Esophagus muscularis mucosa (tissue), 4 donors: ENCODE data around the gene NTM.

Experiments used
- EP300 ChIP-seq: sonication (generic); formaldehyde crosslinking; IDR thresholded peaks from one replicate; pipeline ENCODE4 v1.6.1; 2017; ENCODE audit warnings: antibody characterized with exemption
- POLR2A ChIP-seq: fragments of 450-650 bp; IDR thresholded peaks from one replicate; pipeline ENCODE4 v1.6.1; 2017; ENCODE audit warnings: antibody characterized with exemption, moderate library complexity, mild to moderate bottlenecking, low read depth
- POLR2AphosphoS5 ChIP-seq, 2 donors: sonication (generic); formaldehyde crosslinking; IDR thresholded peaks; one replicate each; pipeline ENCODE4 v1.6.1; 2017; ENCODE audit warnings: antibody characterized with exemption in 2 of 2
- TF ChIP-seq, protein P1 (sequence below), 3 experiments: fragments of 200-600 bp in 2 of 3; fragments of 450-650 bp in 1 of 3; sonication (generic) in 2 of 3; IDR thresholded peaks; one replicate each; pipeline ENCODE4 v1.5.1; 2017 to 2019; ENCODE audit warnings: antibody characterized with exemption in 3 of 3, mild to moderate bottlenecking in 2 of 3, moderate library complexity in 1 of 3

DNA sequence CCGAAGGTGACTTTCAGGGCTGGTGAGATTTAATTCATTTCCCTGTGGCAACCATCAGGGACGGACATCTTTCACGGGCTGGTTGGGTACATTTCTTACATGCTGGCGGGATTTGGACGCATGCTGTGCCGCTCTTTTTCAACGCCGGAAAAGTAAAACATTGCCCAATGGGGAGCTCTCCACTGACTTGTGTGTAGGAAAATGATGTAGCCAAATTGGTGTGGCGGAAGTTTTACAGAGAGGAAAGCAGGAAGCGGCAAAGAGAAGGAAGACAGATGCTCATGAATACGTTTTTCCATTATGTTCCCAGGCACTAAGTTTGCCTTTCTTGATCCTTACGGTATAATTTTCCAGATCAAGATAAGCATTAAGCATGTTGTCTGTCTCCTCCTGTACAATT lies 375.8 kb downstream of the NTM start:
- TF ChIP-seq, protein P1, sequence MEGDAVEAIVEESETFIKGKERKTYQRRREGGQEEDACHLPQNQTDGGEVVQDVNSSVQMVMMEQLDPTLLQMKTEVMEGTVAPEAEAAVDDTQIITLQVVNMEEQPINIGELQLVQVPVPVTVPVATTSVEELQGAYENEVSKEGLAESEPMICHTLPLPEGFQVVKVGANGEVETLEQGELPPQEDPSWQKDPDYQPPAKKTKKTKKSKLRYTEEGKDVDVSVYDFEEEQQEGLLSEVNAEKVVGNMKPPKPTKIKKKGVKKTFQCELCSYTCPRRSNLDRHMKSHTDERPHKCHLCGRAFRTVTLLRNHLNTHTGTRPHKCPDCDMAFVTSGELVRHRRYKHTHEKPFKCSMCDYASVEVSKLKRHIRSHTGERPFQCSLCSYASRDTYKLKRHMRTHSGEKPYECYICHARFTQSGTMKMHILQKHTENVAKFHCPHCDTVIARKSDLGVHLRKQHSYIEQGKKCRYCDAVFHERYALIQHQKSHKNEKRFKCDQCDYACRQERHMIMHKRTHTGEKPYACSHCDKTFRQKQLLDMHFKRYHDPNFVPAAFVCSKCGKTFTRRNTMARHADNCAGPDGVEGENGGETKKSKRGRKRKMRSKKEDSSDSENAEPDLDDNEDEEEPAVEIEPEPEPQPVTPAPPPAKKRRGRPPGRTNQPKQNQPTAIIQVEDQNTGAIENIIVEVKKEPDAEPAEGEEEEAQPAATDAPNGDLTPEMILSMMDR (IDR thresholded peaks at IDR 0.05): no peak
- TF ChIP-seq POLR2A (no peak), POLR2AphosphoS5 (IDR thresholded peaks at IDR 0.05) (no peak), EP300 (no peak)
